ENCODE data around the gene TRAPPC13.

TRAPPC13 gene

DNA sequence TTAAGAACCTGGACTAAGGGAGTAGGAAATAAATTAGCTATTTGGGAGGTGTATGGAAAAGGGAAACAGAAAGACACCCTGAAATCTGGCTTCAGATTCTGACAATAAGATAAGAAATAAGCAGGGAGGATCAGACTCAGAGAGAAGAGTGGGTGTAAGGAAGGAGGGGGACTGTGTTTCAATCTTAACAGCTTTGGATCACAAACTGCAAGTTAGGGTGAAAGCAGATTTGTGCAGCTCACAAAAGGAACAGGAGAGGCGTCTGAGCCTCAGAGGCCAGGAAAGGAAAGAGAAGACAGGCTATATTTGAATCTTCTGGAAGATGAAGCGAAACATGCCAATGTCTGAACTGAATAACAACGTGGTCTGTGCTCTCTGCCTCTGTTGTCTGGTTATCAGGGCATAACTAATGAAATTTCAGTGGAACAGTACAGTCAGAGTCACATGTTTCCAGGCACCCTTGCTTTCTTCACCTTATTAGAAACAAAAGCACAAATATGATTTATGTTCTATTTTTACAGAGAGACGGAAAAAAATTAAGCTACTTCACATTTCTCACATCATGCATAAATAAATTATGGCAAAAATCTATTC is 70.4 kb downstream of the TRAPPC13 start:
- Histone ChIP-seq H3K9ac (ENCODE audit: low read length) (no peak overlapping the region), H3K27me3 (ENCODE audit: control insufficient read depth, insufficient read depth, low read length) (peaks cover 3% of the 10 kb centered on the region), H3K4me1 (ENCODE audit: control insufficient read depth, insufficient read depth, low read length) (no peaks in the 10 kb centered on the region), H3K4me3 (ENCODE audit: low read length) (no peak overlapping the region), H3K9me3 (ENCODE audit: control insufficient read depth, low read length) (no peaks in the 10 kb centered on the region), H3K36me3 (ENCODE audit: control insufficient read depth, insufficient read depth, low read length) (no peaks in the 10 kb centered on the region)

DNA sequence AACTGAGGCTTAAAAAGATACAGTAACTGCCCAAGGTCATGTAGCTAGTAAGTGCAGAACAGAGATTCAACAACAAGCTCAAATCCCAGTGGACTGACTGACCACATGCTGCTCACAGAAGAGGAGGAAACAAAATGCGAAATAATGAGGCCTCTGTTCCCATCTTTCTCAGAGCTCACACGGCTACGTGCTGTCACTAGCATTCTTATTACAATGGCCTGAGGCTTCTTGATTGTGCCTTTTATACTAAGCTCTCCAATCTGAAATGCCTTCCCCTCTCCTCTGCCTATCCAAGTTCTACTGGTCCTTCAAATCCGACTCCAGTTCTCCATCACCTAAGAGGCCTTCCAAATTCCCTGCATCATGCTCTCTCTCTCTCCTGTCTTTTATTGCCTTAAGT is 71.1 kb downstream of the TRAPPC13 start:
- H3K9me3 ChIP-seq (ENCODE audit: control insufficient read depth, low read length): no peaks in the 10 kb centered on the region
- H3K4me3 ChIP-seq (ENCODE audit: low read length): no peak overlapping the region
- H3K36me3 ChIP-seq (ENCODE audit: control insufficient read depth, insufficient read depth, low read length): no peaks in the 10 kb centered on the region
- H3K9ac ChIP-seq (ENCODE audit: low read length): no peak overlapping the region
- H3K4me1 ChIP-seq (ENCODE audit: control insufficient read depth, insufficient read depth, low read length): no peaks in the 10 kb centered on the region
- peaks cover 3% of the 10 kb centered on the region for H3K27me3 ChIP-seq (ENCODE audit: control insufficient read depth, insufficient read depth, low read length)

GRCh38 chr5:65696892-65697291 is 72.1 kb downstream of the TRAPPC13 start:
- H3K9me3 ChIP-seq (ENCODE audit: control insufficient read depth, low read length): no peaks in the 10 kb centered on the region
- no peaks in the 10 kb centered on the region for H3K36me3 ChIP-seq (ENCODE audit: control insufficient read depth, insufficient read depth, low read length)
- no peak overlapping the region for H3K9ac ChIP-seq (ENCODE audit: low read length)
- H3K4me3 ChIP-seq (ENCODE audit: low read length): no peak overlapping the region
- H3K4me1 ChIP-seq (ENCODE audit: control insufficient read depth, insufficient read depth, low read length): no peaks in the 10 kb centered on the region
- H3K27me3 ChIP-seq (ENCODE audit: control insufficient read depth, insufficient read depth, low read length): peaks cover 3% of the 10 kb centered on the region

GRCh38 chr5:65699338-65699737 is 74.5 kb downstream of the TRAPPC13 start:
- no peaks in the 10 kb centered on the region for H3K36me3 ChIP-seq (ENCODE audit: control insufficient read depth, insufficient read depth, low read length)
- H3K4me3 ChIP-seq (ENCODE audit: low read length): no peak overlapping the region
- no peaks in the 10 kb centered on the region for H3K9me3 ChIP-seq (ENCODE audit: control insufficient read depth, low read length)
- H3K9ac ChIP-seq (ENCODE audit: low read length): no peak overlapping the region
- peaks cover 3% of the 10 kb centered on the region for H3K27me3 ChIP-seq (ENCODE audit: control insufficient read depth, insufficient read depth, low read length)
- no peaks in the 10 kb centered on the region for H3K4me1 ChIP-seq (ENCODE audit: control insufficient read depth, insufficient read depth, low read length)

- Histone ChIP-seq H3K4me3 (ENCODE audit: low read length) (no peak overlapping the region), H3K27me3 (ENCODE audit: control insufficient read depth, insufficient read depth, low read length) (peaks cover 3% of the 10 kb centered on the region), H3K36me3 (ENCODE audit: control insufficient read depth, insufficient read depth, low read length) (no peaks in the 10 kb centered on the region), H3K9me3 (ENCODE audit: control insufficient read depth, low read length) (no peaks in the 10 kb centered on the region), H3K9ac (ENCODE audit: low read length) (no peak overlapping the region), H3K4me1 (ENCODE audit: control insufficient read depth, insufficient read depth, low read length) (no peaks in the 10 kb centered on the region)
Observed at GRCh38 chr5:65702036-65702435, 77.2 kb downstream of the TRAPPC13 start.

DNA sequence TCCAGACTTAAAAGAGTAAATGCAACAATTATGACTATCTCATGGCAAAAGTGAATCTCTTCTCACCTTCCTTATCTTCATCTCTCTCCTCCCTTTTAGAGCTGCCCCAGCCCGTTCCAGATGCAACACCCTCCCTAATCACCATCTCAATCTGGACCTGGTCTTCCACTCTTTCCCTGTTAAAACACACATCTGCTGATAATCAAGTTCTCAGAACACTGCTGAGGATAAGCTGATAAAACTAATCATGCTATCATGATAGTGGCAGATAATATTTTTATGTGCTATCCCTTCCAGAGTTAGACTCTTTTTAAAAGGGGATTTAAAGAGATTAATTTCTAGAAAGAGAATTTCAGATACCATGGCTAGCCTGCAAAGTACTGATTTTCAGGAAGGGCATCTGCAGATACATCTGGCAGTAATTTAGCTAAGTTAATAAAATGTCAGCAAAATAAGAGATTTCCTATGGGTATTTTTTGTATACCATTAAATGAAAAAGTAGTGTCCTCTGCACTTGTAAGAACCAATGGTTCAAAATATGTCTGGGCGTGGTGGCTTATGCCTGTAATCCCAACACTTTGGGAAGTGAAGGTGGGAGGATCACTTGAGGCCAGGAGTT is 79.9 kb downstream of the TRAPPC13 start:
- no peaks in the 10 kb centered on the region for H3K27me3 ChIP-seq (ENCODE audit: control insufficient read depth, insufficient read depth, low read length)
- no peak overlapping the region for H3K4me3 ChIP-seq (ENCODE audit: low read length)
- H3K36me3 ChIP-seq (ENCODE audit: control insufficient read depth, insufficient read depth, low read length): no peaks in the 10 kb centered on the region
- no peaks in the 10 kb centered on the region for H3K9me3 ChIP-seq (ENCODE audit: control insufficient read depth, low read length)
- H3K4me1 ChIP-seq (ENCODE audit: control insufficient read depth, insufficient read depth, low read length): no peaks in the 10 kb centered on the region
- H3K9ac ChIP-seq (ENCODE audit: low read length): no peak overlapping the region

- Histone ChIP-seq H3K9me3 (ENCODE audit: control insufficient read depth, low read length) (no peaks in the 10 kb centered on the region), H3K4me1 (ENCODE audit: control insufficient read depth, insufficient read depth, low read length) (no peaks in the 10 kb centered on the region), H3K36me3 (ENCODE audit: control insufficient read depth, insufficient read depth, low read length) (no peaks in the 10 kb centered on the region), H3K9ac (ENCODE audit: low read length) (no peak overlapping the region), H3K27me3 (ENCODE audit: control insufficient read depth, insufficient read depth, low read length) (no peaks in the 10 kb centered on the region), H3K4me3 (ENCODE audit: low read length) (no peak overlapping the region)
Observed at GRCh38 chr5:65707663-65708062, 82.8 kb downstream of the TRAPPC13 start.

DNA sequence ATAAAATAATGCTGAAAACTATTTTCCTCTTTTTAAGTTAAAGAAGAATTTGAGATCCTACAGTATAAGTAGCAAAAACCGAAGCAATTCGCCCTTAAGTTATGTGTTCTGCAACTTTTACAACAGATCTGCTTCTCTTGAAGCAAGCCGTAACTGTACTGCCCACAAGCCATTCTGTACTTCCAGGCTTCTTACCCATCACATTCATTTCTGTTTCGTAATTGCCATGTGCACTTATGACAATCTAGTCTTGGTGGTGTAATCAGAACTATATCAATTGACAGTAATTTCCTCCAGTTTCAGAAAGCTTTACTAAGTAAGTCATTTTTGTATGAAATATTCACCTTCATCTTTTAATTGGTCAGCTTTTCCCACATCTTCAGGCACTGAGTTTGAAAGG is 83.3 kb downstream of the TRAPPC13 start:
- H3K4me3 ChIP-seq (ENCODE audit: low read length): no peak overlapping the region
- H3K36me3 ChIP-seq (ENCODE audit: control insufficient read depth, insufficient read depth, low read length): no peaks in the 10 kb centered on the region
- no peaks in the 10 kb centered on the region for H3K4me1 ChIP-seq (ENCODE audit: control insufficient read depth, insufficient read depth, low read length)
- H3K9me3 ChIP-seq (ENCODE audit: control insufficient read depth, low read length): no peaks in the 10 kb centered on the region
- no peak overlapping the region for H3K9ac ChIP-seq (ENCODE audit: low read length)
- H3K27me3 ChIP-seq (ENCODE audit: control insufficient read depth, insufficient read depth, low read length): no peaks in the 10 kb centered on the region

Measured in mucosa of stomach (tissue), 1 donor.